GM23338 (cell line): ENCODE measurements around the gene SNX3.

Experiments
- CREB1 ChIP-seq: fragments of 250-450 bp; sonication (Bioruptor Pico); IDR thresholded peaks from 2 replicates; pipeline ENCODE4 v1.5.0; 2020; ENCODE audit warnings: low read depth, mild to moderate bottlenecking, moderate library complexity
- CTCF ChIP-seq, 2 experiments: fragments of 200-600 bp in 1 of 2; sonication (generic) in 1 of 2; conservative IDR thresholded peaks; 2 replicates each; pipeline versions ENCODE4 v1.5.1 to v1.6.1; 2016 to 2017; ENCODE audit warnings: antibody characterized with exemption in 2 of 2, low read depth in 2 of 2, mild to moderate bottlenecking in 2 of 2, moderate library complexity in 1 of 2
- ETS1 ChIP-seq: IDR thresholded peaks from 2 replicates; pipeline ENCODE4 v1.6.1; 2016; ENCODE audit warnings: antibody characterized with exemption
- EZH2 ChIP-seq: fragments of 200-600 bp; sonication (generic); IDR thresholded peaks from one replicate; pipeline ENCODE4 v1.8.0; 2017; ENCODE audit warnings: antibody characterized with exemption, mild to moderate bottlenecking, low read depth; ENCODE audit not compliant: unreplicated experiment
- JUNB ChIP-seq: IDR thresholded peaks from one replicate; pipeline ENCODE4 v1.6.1; 2016; ENCODE audit warnings: antibody characterized with exemption; ENCODE audit not compliant: unreplicated experiment
- NANOG ChIP-seq: IDR thresholded peaks from 2 replicates; pipeline ENCODE4 v1.6.1; 2016; ENCODE audit warnings: antibody characterized with exemption, borderline replicate concordance
- POLR2AphosphoS5 ChIP-seq: IDR thresholded peaks from 2 replicates; pipeline ENCODE4 v1.6.1; 2016; ENCODE audit warnings: antibody characterized with exemption, low read depth
- ZNF331 ChIP-seq: fragments of 250-450 bp; sonication (Bioruptor Pico); IDR thresholded peaks from 2 replicates; pipeline ENCODE4 v1.5.0; 2020; ENCODE audit warnings: low read depth, mild to moderate bottlenecking, moderate library complexity
- TF ChIP-seq, protein P1 (sequence below): IDR thresholded peaks from one replicate; pipeline ENCODE4 v1.6.1; 2018; ENCODE audit warnings: antibody characterized with exemption; ENCODE audit not compliant: unreplicated experiment

- TF ChIP-seq CTCF (conservative IDR thresholded peaks at IDR 0.05; ENCODE audit: low read depth in 2 of 2) (no peak), JUNB (no peak), EZH2 (no peak), ETS1 (no peak), CREB1 (CRISPR knock-in tag) (no peak), POLR2AphosphoS5 (no peak), NANOG (no peak), ZNF331 (no peak)
- TF ChIP-seq, protein P1, sequence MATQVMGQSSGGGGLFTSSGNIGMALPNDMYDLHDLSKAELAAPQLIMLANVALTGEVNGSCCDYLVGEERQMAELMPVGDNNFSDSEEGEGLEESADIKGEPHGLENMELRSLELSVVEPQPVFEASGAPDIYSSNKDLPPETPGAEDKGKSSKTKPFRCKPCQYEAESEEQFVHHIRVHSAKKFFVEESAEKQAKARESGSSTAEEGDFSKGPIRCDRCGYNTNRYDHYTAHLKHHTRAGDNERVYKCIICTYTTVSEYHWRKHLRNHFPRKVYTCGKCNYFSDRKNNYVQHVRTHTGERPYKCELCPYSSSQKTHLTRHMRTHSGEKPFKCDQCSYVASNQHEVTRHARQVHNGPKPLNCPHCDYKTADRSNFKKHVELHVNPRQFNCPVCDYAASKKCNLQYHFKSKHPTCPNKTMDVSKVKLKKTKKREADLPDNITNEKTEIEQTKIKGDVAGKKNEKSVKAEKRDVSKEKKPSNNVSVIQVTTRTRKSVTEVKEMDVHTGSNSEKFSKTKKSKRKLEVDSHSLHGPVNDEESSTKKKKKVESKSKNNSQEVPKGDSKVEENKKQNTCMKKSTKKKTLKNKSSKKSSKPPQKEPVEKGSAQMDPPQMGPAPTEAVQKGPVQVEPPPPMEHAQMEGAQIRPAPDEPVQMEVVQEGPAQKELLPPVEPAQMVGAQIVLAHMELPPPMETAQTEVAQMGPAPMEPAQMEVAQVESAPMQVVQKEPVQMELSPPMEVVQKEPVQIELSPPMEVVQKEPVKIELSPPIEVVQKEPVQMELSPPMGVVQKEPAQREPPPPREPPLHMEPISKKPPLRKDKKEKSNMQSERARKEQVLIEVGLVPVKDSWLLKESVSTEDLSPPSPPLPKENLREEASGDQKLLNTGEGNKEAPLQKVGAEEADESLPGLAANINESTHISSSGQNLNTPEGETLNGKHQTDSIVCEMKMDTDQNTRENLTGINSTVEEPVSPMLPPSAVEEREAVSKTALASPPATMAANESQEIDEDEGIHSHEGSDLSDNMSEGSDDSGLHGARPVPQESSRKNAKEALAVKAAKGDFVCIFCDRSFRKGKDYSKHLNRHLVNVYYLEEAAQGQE = no peak
Observed at GRCh38 chr6:108227290-108227689, 33.5 kb downstream of the SNX3 start.
